Activated CD8-positive, alpha-beta memory T cell treated with anti-CD3 and anti-CD28 coated beads for 4 hours (primary cell): ENCODE results near the gene KCNK16.

Experiments used
- DNase-seq, 2 donors: peaks; one replicate each; pipeline ENCODE4 v3.0.0-alpha.2; 2020; ENCODE audit warnings: low read depth in 2 of 2

Gene KCNK16

DNA sequence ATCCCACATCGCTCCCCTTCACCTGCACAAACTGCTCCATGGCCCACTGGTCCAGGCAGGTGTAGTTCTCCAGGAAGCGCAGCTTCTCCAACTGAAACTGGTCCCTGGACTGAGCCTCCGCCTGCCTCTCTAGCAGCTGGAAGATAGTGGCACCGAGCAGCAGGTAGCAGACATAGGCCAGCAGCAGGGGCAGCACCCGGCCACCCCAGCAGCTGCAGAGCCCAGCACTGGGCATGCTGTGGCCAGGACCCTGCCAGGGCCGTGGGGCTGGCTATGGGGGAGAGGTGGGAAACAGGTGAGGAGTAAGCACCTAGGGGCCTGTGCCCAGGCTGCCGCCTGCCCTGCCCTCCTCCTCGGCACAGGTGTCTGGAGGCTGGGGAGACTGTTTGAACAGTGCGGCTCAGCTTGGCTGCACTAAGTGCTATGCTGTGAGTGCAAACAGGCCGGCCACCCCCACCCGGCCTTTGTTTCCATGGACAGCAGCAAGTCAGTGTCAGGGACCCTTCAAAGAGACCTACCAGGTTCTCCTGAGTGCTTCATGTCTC lies at the start of gene KCNK16:
Gene KCNK16 (minus strand): TSS at position 397 of the 545 bp plus-strand sequence. CDS start 162 bp downstream, at position 235.
- no peak for DNase-seq

DNA sequence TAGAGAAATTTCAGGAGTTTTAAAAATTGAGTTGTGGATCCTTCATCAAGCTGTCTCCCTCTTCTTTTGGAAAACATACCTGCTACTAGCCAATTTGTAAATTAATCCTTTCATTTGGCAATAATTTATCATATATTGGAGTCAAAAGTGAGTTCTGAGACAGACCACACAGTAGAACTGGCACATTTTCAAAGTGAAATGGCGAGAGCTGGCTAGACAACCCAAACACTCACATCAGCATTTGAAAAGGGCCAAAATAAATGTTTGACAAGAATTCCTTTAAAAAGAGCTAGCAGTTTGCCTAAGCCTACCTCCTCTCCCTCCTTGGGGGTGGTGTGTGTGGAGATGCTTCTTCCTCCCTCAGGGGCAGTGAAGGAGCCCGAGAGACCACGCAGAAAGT lies 47.9 kb upstream of the KCNK16 start:
- no peak for DNase-seq

DNA sequence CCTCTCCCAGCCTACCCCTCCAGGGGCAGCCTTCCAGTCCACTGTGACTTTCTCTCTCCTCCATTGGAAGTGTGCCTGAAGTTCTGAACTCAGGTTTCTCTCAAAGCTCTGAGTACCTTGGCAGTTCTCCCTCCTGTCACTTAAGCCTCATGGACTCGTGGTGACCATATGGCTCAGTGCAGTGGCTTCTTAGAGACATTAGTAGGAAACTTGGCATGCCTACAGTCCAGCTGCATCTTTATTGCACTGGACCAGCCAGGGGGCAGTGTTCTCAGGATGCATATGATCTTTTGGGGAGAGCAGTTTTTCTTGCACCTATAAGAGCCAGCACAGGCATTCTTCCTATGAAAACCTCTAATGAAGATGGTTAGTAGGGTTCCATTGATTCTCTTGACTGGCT lies 47.5 kb upstream of the KCNK16 start:
- DNase-seq, result no peak

DNA sequence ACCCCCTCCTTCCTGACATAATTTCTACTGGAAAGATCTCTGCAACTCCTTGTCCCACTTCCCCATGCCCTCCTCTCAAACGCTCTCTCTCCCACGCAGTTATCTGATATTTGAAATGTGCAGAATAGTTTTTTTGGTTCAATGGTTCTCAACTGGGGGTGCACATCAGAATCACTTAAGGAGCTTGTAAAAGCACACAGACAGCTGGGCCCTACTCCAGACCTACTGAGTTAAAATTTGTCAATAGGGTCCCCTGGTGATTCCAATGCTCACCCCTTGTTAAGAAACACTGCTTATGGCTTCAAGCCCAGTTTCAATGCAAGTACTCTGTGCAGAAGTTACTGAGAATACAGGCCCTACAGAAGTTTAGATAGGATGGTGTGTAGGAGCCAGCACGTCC lies 45.2 kb upstream of the KCNK16 start:
- DNase-seq, result no peak

DNA sequence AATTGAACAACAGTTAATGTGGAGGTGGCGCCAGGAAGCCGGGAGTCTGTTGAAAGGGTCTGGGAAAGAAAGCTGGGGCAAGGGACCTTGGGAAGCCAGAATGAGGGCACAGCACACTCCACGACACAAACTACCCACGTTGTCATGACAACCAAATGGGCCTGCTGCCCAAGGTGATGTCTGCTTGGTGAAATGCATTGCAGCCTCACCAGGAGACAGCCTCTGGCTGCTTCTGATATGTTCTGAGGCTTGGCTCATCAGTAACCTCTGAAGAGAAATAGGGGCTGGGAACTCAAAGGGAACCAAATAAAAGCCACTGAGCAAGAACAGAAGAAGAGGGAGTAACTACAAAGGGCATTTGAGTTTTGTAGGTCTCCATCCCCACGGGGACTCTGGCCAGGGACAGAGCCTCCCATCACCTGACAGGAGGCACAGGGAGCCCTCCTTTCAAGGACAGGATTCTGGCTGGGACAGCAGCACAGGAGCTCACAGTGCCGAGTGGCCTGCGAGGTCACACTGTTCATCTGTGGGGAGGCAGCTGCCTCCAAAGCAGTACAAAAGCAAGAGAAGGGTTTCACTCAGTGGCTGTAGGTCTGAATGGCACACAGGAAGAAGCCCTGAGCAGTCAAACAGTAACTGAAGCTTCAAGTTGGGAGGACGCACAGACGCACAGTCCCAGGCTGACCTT lies 44.6 kb upstream of the KCNK16 start:
- no peak for DNase-seq

DNA sequence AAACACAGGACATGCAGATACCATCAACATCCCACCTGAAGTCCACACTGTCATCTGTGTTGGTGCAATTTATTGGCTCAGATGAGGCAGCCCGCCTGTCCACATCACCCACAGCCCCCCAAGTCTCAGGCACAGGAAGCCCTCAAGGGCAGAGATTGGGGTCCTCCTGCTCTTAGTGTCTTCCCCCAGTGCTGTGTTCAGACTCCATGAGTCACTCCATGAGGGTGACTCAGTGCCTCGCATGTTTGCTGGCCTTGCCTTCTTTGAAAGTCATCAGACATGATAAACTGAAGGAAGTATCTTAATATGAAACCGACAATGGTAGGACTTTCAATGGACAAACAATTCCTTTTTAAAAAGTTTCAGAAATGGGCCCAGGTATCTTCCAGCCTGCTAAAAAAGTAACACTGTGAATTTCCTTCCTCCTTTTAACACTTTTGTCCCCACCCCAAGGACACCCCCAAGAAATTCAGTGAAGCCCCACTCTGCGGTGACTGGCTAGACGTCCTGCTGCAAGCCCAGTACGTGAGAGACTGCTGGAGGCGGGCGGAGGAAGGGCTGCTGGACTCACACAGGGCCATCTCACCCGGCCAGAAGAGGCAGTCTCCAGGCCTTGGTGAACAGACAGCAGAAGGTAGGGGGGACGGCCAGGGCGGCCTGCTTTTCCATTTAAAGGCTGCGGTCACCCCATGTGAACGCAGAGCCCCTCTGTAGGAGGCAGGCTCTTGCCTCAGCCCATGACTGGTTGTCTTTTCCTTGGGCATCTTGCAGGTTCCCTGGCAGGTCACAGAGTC lies 43.0 kb upstream of the KCNK16 start:
- DNase-seq, result no peak

DNA sequence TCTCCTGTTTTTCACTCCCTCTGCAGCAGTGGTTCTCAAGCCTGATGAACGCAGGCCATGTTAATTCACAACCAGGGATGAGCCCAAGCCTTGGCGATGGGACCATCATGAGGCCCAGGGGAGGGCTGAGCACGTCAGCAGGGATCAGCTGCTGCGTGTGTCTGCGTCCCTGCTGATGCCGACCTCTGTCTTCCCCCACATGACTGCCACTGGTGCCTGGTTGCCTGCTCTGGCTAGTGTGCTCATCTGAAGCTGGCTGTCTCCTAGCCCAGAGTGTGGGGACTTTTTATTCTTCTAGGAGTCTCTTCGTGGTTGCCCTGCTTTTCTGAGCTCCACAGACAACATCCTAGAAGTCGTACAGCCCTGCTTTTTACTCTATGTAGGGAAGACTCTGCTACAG lies 40.8 kb upstream of the KCNK16 start:
- DNase-seq, result no peak

DNA sequence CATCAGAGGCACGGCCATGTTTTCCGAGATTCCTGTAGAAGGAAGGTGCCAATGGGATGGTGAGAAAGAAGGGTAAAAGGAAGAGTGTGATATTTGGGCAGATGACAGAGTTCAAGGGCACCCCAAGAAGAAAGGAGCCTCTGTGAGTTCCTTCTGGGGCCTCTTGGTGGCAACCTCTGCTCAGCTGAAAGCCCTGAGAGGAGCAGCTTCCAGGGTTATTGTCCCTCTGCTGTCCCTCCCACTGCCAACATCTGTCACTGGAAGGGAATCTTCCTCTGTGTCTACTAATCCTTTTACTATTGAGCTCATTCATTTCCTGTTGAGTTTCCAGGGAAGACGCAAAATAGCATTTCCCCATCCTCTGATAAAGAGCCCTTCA lies 40.0 kb upstream of the KCNK16 start:
- no peak for DNase-seq

DNA sequence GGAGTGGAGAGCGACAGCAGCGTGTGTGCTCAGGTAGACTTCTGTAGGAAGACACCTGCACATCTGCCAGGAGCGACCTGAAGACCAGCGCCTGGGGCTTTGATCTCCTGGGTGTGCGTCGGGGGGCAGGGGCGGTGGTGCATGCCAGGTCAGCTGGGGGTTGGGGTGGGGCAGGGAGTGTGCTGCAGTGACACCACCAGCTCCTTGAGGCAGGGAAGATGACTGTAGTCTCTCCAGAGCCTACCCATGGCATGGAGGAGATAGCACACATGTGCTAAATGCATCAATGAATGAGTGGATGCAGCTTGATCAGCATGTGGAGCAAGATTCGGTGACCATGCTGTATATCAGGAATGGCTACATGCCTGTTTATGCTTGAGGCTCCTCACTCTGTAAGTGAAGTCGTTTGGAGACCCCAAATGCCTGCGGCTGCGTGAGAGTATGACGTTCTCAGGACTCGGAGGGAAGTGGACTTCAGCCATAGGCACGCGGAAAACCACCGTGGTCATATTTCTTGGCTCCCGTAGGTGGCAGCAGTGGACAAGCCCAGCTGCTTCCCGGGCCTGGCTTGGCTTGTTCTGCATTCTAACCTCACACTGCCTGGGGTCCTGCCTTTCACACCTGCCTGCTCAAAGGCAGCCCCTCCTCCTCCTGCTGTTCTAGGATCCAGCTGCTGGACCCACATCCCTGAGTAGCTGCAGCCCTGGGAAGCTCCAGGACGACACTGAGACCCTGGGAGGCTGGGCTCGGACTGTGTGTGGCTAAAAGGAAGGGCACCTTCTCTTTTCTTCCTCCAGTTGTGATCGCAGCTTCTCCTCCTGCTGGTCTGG lies 39.4 kb upstream of the KCNK16 start:
- no peak for DNase-seq

DNA sequence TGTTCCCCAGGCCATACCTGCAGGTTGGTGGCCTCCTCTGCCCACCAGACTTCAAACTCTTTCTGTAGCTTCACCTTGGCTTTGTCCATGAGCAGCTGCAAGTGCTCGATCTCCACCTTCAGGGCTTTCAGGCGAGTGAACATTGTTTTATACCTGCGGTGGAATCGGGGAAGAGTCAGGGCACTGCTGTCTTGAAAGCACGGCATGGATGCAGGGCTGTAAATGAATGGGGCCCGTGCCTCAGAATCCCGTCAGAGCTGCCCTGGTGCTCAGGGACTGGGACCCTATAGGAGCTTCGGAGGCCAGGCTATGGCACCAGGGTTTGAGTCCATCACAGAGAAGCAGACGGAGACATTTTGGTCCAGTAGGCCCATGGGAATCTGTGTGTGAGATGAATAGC lies 37.9 kb upstream of the KCNK16 start:
- DNase-seq, result no peak

DNA sequence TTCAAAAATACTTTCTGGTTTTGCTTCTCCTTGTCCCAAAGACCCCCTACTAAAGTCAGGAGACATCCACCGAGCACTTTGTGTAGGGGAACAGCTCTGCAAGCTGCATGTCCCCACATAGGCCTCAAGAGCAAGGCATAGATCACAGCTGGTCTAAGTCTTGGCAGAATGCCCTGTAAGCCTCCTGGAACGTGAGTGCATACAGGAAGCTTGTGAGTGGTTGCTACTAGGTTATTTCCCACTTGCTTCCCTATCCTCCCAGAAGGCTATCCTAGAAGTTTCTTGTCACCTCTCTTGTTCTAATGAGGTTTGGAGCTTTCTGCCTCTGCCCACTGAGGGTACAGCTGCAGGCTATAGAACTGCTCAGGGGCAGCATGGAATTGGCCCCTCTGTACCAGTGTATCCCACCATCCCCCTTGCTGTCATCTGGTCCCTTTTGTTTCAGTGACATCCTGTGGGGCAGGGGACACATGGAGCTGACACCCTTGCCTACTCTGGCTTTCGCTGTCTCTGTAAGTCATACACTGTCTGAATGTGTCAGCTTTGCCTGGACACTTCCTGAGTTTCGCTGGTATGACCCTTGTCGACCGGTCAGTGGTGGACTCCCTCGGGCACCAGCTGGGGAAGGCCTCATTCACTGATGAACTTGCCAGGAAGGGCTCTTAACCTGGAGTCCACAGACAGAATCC lies 35.6 kb upstream of the KCNK16 start:
- DNase-seq, result no peak

DNA sequence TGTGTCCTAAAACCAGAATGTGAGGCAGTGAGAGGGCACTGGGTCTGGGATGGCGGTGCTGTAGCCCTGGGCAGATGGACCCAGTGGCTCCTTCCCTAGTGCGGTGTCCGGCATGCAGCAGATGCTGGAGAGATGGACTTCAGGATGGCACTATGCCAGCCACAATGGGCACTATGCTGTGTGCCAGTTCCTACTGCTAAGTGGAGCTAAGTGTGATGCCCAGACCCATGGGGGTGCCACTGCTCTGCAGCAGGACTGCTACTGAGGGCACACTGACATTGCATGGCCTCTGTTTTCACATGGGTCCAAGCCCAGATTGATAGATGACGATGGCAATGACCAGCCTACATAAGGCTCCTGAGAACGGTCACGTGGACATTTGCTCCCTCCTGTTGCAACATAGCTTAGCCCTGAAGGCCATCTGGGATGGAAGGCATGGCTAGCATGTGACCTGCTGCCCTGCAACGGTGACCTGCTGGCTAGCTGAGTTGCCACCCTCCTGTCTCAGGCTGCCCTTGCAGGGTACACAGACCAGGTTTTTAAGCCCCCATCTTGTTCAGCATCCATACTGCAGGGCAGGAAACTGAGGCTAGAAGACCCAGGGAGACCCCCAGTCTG lies 31.3 kb upstream of the KCNK16 start:
- no peak for DNase-seq

DNA sequence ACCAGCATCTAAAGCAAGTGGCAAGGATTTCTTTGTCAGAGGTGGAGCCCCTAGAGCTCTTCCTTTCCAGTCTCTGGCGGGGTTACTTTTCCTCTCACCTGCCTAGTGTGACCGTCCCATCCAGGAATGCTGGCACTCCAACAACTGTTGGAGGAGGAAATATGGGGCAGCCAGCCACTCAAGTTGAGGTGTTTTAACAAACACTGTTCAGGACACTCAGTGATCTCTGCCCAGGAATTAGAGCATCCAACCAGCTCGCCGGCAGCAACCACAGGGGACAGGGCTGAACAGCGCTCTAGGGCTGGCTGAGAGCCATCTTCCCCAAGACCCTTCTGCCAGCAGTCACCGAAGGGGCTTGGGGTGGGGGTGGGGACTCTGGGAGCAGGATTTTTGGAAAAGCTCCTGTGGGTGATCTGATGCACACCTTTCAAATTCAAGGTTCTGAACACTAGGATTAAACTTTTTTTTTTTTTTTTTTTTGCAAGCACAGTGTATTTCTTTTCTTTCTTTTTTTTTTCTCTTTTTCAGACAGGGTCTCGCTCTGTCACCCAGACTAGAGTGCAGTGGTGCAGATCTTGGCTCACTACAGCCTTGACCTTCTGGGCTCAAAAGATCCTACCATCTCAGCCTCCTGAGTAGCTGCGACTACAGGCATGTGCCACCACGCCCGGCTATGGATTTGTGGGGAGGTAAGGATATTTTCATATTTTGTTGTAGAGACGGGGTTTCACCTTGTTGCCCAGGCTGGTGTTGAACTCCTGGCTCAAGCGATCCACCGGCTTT lies 28.4 kb upstream of the KCNK16 start:
- DNase-seq, result no peak

DNA sequence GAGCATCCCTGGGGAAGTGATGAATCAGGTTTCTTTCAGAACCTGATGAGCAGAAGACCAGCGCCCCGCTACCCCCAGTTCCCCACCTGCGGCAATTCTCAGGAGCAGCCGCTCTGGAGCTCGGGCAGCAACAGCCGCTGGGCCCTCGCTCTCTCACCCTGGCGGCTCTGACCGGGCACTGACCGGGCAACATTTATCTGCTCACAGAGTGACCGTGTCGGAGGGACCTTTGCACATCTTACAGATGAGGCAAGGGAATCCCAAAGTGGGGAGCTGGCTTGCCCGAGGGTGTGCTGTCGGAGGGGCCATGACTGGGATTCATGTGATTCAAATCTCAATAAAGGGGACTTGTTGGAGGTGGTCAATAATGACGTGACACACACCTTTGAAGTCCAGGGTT lies 26.2 kb upstream of the KCNK16 start:
- no peak for DNase-seq

DNA sequence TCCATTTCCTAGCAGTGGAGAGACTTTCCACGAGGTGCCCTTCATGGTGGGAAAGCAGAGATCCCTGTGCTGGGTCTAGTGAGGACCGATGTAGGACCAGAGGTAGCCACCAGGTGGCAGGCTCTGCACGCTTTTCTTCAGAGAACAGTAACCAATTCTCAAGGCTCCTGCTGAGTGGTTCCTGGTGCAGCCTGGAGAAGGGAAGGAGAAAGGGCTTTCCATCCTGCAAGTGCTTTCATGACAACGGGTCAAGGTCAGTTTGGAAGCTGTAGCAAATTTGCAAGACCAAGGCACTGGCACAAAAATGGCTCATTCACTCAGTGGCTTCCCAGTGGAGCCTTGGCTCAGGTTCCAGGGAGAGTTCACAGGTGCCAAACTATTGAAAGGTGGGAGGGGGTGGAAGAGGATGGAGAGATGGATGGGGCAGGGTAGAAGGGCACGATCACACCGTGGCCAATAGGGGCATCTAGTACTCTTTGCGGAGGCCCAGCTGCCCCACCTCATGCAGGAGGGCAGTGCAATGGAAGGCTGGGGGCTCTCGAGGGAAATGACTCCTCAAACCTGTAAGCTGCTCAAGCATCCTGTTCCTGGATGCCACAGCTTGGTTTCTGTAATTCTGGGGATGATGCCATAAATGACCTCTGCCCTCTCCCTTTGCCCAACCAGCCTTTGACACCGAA lies 25.5 kb upstream of the KCNK16 start:
- DNase-seq, result peak; percentile 7 to 13

DNA sequence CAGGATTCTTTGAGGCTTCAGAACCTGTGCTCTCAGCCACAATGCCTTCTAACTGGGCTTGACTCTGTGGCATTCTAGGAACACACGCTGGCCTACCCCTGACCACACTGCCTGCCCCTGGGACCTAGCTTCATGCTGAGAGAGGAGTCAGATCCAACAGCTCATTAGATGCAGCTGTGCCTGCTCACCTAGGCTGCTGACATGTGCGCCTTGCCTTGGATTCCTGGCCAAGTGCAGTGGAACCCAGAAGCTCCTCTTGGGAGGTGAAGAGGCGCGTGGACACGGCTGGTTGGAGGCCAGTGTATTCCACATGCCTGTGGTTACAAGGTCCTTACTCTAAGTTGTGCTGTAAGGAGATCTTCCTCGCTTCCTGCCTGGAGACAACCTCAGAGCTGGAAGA lies 24.7 kb upstream of the KCNK16 start:
- no peak for DNase-seq

DNA sequence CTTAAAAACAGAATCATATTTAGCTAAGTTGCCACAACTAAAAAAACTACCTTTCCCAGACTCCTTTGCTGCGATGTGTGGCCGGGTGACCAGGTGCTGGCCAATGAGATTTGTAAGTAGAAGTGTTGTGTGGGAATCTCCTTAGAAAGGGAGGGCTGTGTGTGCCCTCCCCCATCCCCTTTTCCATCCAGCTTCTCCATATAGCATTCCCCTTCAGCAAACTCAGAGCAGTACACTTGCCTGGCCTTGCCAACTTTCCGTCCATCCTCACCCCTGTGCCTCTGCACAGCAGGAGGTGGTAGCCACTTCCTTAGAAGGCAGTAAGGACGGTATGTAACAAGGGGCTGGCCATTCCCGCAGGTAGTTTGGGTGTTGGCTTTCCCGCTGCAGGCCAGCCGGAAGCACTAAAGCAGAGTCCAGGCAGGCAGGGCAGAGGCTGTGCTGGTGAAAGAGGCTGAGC lies 22.3 kb upstream of the KCNK16 start:
- no peak for DNase-seq

DNA sequence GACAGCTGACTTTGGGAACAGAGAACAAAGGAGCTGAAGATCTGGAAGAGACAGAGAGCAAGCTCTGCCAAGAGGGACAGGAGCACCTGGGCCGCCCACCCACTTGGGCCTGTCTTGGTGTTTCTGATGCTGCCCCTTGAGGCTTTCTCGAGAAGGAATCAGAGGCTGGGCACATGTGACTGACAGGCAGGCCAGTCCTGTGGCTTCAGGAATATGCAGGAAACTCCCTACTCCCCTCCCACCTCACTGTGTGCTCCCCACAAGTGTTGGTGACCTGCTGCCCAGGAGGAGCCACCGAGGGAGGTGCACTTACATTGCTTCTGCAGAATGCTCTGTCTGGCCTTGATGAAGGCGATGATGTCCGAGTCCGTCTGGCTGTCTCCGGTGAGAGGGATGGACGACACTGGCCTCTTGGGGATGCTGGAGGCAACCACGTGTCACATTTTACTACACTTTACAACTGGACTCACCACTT lies 20.9 kb upstream of the KCNK16 start:
- no peak for DNase-seq

DNA sequence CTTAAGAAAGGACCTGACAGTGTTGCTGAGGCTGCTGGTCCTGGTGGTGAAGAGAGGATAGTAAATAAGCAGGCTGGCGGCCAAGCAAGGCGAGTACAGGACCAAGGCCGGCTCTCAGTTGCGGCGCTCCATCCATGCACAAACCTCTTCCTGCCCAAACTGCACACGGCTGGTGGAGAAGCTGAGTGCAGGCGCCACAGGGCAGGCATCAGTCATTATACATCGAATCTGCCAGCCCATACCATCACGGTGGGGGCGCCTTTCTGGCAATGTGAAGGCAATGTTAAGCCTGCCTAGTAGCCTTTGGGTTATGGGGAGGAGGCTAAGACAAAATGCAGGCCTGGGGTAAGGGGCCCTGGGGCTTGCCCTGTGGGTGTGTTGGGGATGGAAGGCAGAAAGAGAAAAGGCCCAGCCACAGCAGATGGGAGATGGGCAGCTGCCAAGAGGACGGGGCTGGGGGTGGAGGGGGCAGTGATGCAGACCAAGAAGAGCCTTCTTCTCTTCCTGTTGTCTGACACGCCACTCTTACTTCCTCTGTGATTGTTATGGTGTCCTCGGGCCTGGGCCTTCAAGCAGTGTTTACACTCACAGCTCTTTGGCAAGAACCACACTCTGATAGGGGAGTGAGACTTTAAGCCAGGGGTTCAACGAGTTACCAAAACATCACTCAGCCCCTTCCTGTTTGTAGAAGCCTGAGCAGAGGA lies 20.3 kb upstream of the KCNK16 start:
- no peak for DNase-seq
